Gastrocnemius medialis (tissue), 4 donors: ENCODE results near the gene DLD. TPM values are rescaled to one million over a fixed set of nuclear protein-coding genes. Genes with fewer than 3 reads are reported as not detected.
A peak's percentile ranks its signal among the peaks of the same experiment; 100 is the strongest.

ENCODE experiments used
- ATAC-seq, 2 donors: fragments of 150-250 bp; one replicate each; pipeline ENCODE4 v1.9.1; 2016
- DNase-seq, 2 donors: peaks; one replicate each; pipeline ENCODE4 v3.0.0-alpha.2; 2019
- H3K27ac ChIP-seq, 4 donors: fragments of 200-600 bp; sonication (generic); 1 replicate in 1 of 4; 2 replicates in 3 of 4; pipeline ENCODE4 v1.5.1; 2016 to 2018; ENCODE audit warnings: mild to moderate bottlenecking in 2 of 4, moderate library complexity in 1 of 4
- H3K27me3 ChIP-seq, 3 donors: fragments of 200-600 bp; sonication (generic) in 2 of 3; 1 replicate in 1 of 3; 2 replicates in 2 of 3; pipeline versions ENCODE4 v1.5.1 to v1.6.0; 2016 to 2019; ENCODE audit warnings: mild to moderate bottlenecking in 1 of 3, moderate library complexity in 1 of 3
- H3K36me3 ChIP-seq, 2 donors: fragments of 200-600 bp; sonication (generic) in 1 of 2; one replicate each; pipeline ENCODE4 v1.5.1; 2017 to 2018
- H3K4me1 ChIP-seq, 2 donors: fragments of 200-600 bp; sonication (generic) in 1 of 2; one replicate each; pipeline ENCODE4 v1.5.1; 2016 to 2017; ENCODE audit warnings: mild to moderate bottlenecking in 2 of 2
- H3K4me3 ChIP-seq, 4 donors: fragments of 200-600 bp; sonication (generic) in 3 of 4; 1 replicate in 1 of 4; 2 replicates in 3 of 4; pipeline ENCODE4 v1.5.1; 2016 to 2019; ENCODE audit warnings: mild to moderate bottlenecking in 2 of 4
- H3K9me3 ChIP-seq, 3 donors: fragments of 200-600 bp; sonication (generic) in 2 of 3; 1 replicate in 1 of 3; 2 replicates in 2 of 3; pipeline ENCODE4 v1.5.1; 2016 to 2019
- POLR2A ChIP-seq, 2 donors: fragments of 450-650 bp; IDR thresholded peaks; one replicate each; pipeline ENCODE4 v1.6.1; 2017; ENCODE audit warnings: antibody characterized with exemption in 2 of 2, mild to moderate bottlenecking in 2 of 2, moderate library complexity in 2 of 2
- in situ Hi-C, 4 donors: fragments of 200-750 bp; cut with MboI; loops; one replicate each; pipeline versions ENCODE4 v1.15.0 to v1.8.0; 2017; ENCODE audit warnings: low sequenced_read_pairs in 4 of 4
- intact Hi-C: fragments of 100-400 bp; cut with DNase I; formaldehyde crosslinking; loops from one replicate; pipeline ENCODE4 v1.15.1; 2023; ENCODE audit warnings: low total_unique reads
- total RNA-seq, 4 donors: library from RNA; depleted of rRNA; stranded (reverse); fragments of >200 nt; gene quantifications; one replicate each; pipeline versions ENCODE4 v1.1.0 to v1.2.3, GENCODE V29; 2016
- TF ChIP-seq, protein P1 (sequence below), 5 experiments: fragments of 450-650 bp in 3 of 5; fragments of 200-600 bp in 2 of 5; sonication (generic) in 2 of 5; IDR thresholded peaks in 4 of 5; conservative IDR thresholded peaks in 1 of 5; 1 replicate in 4 of 5; 2 replicates in 1 of 5; pipeline ENCODE4 v1.5.1; 2016 to 2019; ENCODE audit warnings: antibody characterized with exemption in 5 of 5, mild to moderate bottlenecking in 3 of 5, moderate library complexity in 3 of 5

Gene DLD
- total RNA-seq, 4 donors from 2014 or later = 110 to 157 (median 146) TPM

DNA sequence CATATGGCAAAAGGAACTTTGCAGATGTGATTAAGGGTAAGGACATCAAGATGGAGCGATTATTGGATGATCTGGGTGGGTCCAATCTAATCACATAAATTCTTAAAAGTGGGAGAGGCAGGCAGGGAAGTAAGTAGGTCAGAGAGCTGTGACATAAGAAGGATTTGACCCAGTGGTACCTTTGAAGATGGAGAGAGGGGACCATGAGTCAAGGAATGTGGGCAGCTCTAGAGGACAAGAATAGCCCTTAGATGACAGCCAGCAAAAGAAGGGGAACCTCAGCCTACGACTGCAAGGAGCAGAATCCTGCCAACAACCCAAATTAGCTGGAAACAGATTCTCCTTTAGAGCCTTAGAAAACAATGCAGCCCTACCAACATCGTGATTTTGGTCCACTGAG lies 77.5 kb downstream of the DLD start:
- H3K36me3 ChIP-seq = no peaks in the 10 kb centered on the region
- ATAC-seq = no peak
- DNase-seq = no peak
- TF ChIP-seq, protein P1, sequence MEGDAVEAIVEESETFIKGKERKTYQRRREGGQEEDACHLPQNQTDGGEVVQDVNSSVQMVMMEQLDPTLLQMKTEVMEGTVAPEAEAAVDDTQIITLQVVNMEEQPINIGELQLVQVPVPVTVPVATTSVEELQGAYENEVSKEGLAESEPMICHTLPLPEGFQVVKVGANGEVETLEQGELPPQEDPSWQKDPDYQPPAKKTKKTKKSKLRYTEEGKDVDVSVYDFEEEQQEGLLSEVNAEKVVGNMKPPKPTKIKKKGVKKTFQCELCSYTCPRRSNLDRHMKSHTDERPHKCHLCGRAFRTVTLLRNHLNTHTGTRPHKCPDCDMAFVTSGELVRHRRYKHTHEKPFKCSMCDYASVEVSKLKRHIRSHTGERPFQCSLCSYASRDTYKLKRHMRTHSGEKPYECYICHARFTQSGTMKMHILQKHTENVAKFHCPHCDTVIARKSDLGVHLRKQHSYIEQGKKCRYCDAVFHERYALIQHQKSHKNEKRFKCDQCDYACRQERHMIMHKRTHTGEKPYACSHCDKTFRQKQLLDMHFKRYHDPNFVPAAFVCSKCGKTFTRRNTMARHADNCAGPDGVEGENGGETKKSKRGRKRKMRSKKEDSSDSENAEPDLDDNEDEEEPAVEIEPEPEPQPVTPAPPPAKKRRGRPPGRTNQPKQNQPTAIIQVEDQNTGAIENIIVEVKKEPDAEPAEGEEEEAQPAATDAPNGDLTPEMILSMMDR (IDR thresholded peaks at IDR 0.05 in 4 of 5, conservative IDR thresholded peaks at IDR 0.05 in 1 of 5) = no peak
- TF ChIP-seq POLR2A (IDR thresholded peaks at IDR 0.05) = no peak
- in situ Hi-C loops = no loop called here
- H3K27ac ChIP-seq = no peak overlapping the region
- H3K9me3 ChIP-seq = no peaks in the 10 kb centered on the region
- intact Hi-C loops = no loop called here
- peaks cover 15 to 27% of the 10 kb centered on the region in 2 donors for H3K4me1 ChIP-seq
- no peak overlapping the region for H3K4me3 ChIP-seq
- H3K27me3 ChIP-seq = no peaks in the 10 kb centered on the region

DNA sequence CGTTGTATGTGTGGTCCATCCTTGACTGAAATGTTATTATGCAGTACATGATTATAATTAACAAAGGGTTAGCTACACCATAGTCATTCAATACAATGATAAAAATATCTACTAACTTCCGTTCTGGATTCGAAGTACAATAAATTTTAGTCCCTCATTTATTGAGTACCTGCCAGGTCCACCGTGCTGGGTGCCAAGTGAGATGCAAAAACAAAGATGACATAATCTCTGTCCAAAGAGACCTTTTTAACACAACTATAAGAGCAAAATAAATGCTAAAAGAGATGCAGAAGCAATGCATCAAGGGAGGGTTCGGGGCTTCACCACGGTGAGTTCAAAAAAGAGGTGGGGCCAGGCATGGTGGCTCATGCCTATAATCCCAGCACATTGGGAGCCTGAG lies 78.9 kb downstream of the DLD start:
- peaks cover 15 to 31% of the 10 kb centered on the region in 2 donors for H3K4me1 ChIP-seq

More for the DNA sequence above, 78.9 kb downstream of the DLD start:
- intact Hi-C loops (loop anchor here (10.0 kb wide), 1 partner anchor 75 kb away; the partner anchor contains the start of gene DLD), in situ Hi-C loops (no loop called here)
- H3K36me3 ChIP-seq = no peaks in the 10 kb centered on the region
- TF ChIP-seq, protein P1 (IDR thresholded peaks at IDR 0.05 in 4 of 5, conservative IDR thresholded peaks at IDR 0.05 in 1 of 5) = no peak
- TF ChIP-seq POLR2A (IDR thresholded peaks at IDR 0.05) = no peak
- no peak for DNase-seq
- no peak for ATAC-seq
- H3K9me3 ChIP-seq = no peaks in the 10 kb centered on the region
- no peaks in the 10 kb centered on the region for H3K27me3 ChIP-seq
- peak overlapping the region; percentile 69 to 75 (median 72) for H3K27ac ChIP-seq
- no peak overlapping the region for H3K4me3 ChIP-seq

Other genes with a start within 250 kb of the DLD start
- 1 to 10 TPM in 1 of 4 donors, under 1 TPM in 2, not detected in 1; 0.09 to 2.5 (median 0.20) TPM for gene SLC26A4, start 230.4 kb upstream of the DLD start, total RNA-seq
- gene CBLL1, start 147.0 kb upstream of the DLD start, total RNA-seq = 10 to 100 TPM; 21.6 to 49.6 (median 34.8) TPM
- gene SLC26A3, start 88.0 kb upstream of the DLD start, total RNA-seq = 10 to 100 TPM in 1 of 4 donors, not detected in 3; 12.7 TPM
- gene LAMB1, start 112.0 kb downstream of the DLD start, total RNA-seq = 10 to 100 TPM; 14.5 to 56.6 (median 29.8) TPM
- gene LAMB4, start 239.2 kb downstream of the DLD start, total RNA-seq = under 1 TPM in 2 of 4 donors, not detected in 2; 0.04 to 0.33 TPM